GM13977 (cell line): ENCODE data around the gene GRK6.
A peak's percentile ranks its signal among the peaks of the same experiment; 100 is the strongest.

ENCODE experiments used
- DNase-seq: peaks from one replicate; pipeline ENCODE4 v3.0.0; 2012; ENCODE audit warnings: low spot score
- in situ Hi-C: fragments of 300-500 bp; cut with MboI; formaldehyde crosslinking; loops from one replicate; pipeline ENCODE4 v1.12.0; 2022; ENCODE audit warnings: low sequenced_read_pairs, low pct_unique_long_range_greater_than_20kb, mixed read lengths, inconsistent platforms; ENCODE audit not compliant: unreplicated experiment
- TF ChIP-seq, protein P1 (sequence below): IDR thresholded peaks from 2 replicates; pipeline ENCODE4 v1.5.1; 2012; ENCODE audit warnings: mild to moderate bottlenecking, control low read depth; ENCODE audit not compliant: insufficient read depth; ENCODE audit errors: extremely low read depth, missing control alignments

Gene GRK6

DNA sequence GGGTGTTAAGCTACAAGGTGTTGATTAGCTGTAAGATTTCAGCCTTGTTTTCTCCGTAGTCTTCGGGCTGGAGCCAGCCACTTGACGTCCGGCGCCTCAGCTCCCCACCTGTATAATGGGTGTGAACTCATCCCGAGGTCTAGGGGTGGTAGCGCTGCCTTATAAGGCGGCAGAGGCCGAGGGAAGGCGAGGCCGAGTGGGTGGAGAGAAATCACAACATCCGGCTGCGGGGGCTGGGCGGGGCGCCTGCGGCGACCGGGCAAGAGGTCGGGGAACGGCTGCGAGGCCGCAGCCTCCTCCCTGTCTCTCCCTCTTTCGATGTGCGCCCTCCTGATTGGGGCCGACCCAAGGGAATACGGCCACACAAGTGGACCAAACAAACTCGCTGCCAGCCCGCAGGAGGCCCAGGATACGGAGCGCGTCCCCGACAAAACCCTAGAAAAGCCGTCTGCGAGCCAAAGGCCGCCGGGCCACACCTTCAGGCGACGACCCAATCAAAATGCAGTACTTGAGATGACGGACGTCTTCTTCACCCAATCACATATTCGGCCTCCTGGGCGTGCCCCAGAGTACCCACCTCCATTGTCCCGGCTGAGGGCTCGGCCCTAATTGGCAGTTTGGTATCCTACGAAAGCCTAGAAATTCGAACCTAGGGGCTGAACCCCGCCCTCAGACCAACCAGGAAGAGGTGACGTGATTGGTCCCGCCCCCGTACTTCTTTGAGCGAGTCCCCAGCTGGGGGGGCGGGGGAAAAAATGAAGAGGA, 493 bp upstream of the GRK6 start:
- in situ Hi-C loops = no loop called here
- DNase-seq = peak; percentile 98
- TF ChIP-seq, protein P1, sequence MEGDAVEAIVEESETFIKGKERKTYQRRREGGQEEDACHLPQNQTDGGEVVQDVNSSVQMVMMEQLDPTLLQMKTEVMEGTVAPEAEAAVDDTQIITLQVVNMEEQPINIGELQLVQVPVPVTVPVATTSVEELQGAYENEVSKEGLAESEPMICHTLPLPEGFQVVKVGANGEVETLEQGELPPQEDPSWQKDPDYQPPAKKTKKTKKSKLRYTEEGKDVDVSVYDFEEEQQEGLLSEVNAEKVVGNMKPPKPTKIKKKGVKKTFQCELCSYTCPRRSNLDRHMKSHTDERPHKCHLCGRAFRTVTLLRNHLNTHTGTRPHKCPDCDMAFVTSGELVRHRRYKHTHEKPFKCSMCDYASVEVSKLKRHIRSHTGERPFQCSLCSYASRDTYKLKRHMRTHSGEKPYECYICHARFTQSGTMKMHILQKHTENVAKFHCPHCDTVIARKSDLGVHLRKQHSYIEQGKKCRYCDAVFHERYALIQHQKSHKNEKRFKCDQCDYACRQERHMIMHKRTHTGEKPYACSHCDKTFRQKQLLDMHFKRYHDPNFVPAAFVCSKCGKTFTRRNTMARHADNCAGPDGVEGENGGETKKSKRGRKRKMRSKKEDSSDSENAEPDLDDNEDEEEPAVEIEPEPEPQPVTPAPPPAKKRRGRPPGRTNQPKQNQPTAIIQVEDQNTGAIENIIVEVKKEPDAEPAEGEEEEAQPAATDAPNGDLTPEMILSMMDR = no peak

DNA sequence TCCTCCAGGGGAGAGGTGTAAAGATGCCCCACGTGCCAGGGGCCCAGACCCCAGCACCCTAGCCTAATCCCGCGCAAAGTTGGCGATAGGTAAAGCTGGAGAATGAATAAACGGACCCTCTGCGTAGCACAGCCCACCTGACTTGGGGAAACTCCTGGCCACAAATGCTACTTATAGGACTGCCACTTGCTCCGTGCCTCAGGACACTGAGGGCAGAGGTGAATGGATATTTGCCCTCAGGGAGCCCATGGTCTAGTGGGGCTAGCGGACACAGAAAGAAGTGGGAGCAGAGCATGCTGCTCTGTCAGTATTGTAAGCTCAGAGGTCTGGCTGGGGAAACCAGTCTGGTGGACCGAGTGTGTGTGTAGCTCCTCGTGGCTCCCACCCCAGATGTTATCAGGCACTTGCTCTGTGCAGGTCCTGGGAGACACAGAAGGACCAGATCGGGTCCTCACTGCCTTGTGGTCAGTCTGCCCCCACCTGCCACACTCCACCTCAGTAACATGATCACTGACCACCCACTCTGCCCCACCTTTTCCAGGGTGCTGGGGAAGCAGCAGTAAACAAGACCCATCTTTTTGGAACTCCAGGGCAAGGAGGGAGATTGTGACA, 841 bp downstream of the GRK6 start:
- TF ChIP-seq, protein P1 = no peak
- in situ Hi-C loops = no loop called here
- no peak for DNase-seq

DNA sequence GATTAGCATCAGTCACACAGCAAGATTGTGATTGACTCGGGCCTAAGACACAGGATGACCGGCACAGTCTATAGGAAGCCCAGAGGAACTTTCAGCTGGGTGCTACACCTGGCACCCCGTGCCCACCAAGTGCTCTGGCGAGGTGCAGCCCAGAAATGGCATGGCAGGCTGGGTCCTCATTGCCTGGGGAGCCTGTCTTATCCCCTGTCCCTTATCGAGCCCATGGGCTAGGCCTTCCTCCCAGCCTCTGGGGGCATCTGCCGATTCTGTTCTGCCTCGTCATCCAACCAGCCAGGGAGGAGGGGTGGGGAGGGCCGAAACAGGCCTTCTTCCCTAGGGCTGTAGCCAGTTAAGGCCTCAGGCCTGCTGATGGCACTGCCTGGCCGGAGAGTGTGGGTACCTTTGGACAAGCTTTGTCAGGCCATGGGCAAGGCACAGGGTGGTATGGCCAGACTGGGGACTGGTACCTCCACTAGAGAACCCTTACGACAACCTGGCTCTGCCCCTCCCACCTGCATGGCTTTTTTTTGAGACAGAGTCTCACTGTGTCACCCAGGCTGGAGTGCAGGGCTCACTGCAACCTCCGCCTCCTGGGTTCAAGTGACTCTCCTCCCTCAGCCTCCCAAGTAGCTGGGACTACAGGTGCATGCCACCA, 1.6 kb downstream of the GRK6 start:
- no peak for DNase-seq
- in situ Hi-C loops = no loop called here
- TF ChIP-seq, protein P1 = no peak

DNA sequence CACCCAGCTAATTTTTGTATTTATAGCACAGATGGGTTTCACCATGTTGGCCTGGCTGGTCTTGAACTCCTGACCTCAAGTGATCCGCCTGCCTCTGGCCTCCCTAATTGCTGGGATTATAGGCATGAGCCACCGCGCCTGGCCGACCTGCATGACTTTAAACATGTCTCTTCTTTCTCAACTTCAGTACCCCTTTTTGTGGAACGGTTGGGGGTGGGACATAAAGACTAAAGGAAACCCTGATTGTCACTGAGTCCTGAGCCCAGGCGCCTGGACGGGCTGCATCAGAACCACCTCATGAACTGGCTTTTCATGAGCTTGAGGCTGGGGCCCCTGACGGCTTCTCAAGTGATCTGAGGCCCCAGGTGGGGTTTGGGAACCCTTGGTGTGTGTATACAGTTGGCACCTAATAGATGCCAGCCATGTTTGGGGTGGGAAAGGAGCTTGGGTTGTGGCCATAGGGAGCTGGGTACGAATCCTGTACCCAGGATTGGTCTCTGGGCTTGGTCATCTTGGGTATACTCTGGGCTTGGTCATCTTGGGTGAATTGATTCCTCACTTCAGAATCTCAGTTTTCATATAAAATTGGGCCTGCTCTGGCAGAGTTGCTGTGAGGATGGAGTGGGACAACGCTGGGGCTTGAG, 2.2 kb downstream of the GRK6 start:
- in situ Hi-C loops = no loop called here
- no peak for DNase-seq
- TF ChIP-seq, protein P1 = no peak

DNA sequence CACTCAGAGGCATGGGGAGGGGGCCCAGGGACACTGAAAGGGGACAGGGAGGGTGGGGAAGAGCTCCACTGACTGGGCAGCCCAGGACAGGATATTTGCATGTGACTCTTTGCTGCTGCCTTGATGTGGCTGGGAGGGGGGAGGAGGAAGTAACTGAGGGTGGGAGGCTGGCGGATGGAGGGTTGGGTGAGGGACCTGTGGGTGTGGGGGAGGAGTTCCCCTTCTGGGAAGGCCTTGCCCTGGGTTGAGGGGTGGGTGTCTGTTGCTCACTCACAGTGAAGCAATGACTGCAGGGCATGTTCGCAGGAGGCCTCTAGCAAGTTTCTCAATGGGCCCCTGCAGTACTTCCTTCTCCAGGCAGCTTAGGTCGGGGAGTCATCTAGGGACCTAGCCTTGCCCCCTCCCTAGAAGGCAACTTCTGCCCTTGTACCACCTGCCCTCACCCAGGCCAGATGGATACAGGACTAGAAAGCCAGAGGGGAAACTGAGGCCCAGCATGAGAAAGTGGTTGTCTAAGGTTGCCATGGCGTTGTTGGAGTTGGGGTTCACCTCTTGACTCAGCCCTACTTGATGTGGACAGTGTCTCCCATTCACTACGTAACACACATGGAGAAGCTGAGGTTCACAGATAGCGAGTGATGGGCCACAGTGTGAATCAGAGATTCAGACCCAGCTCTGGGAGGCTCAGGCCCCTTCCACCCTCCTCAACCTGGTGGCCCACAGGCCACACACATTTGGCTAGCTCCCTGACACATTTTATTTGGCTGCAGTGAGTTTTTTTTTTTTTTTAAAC, 3.0 kb downstream of the GRK6 start:
- in situ Hi-C loops = no loop called here
- peak; percentile 83 for DNase-seq
- TF ChIP-seq, protein P1 = no peak
